IMR-90 (cell line): Measurements from ENCODE around the gene KLHL25. TPM values are rescaled to one million over a fixed set of nuclear protein-coding genes. Genes with fewer than 3 reads are reported as not detected.

ENCODE experiments used
- ATAC-seq: fragments of 200-7000 bp; cut with Tn5 transposase; 2 replicates; pipeline ENCODE4 v1.9.1; 2020; ENCODE audit warnings: low read depth, mild to moderate bottlenecking, moderate library complexity
- BruUV-seq: library from RNA; stranded (reverse); fragments of 400-500 nt; replicated peaks from 2 replicates; lab custom pipeline; 2021; lab: Mats Ljungman, UMichigan
- CTCF ChIA-PET: fragments of 300-600 bp; formaldehyde crosslinking; extraction: SDS; loops from one replicate; lab custom pipeline; 2021; ENCODE audit warnings: antibody characterized with exemption; lab: Yijun Ruan, JAX
- POLR2A ChIA-PET: fragments of 300-600 bp; sonication (Branson Sonifier 250); formaldehyde crosslinking; loops from one replicate; lab custom pipeline; 2022; ENCODE audit warnings: antibody characterized with exemption; ENCODE audit not compliant: unreplicated experiment; lab: Charles Lee
- DNase-seq: peaks from one replicate; pipeline ENCODE4 v3.0.0; 2013
- H2AFZ ChIP-seq: replicated peaks from 2 replicates; pipeline ENCODE3; 2013; ENCODE audit warnings: low read length, mild to moderate bottlenecking; ENCODE audit not compliant: poor library complexity
- H2AK5ac ChIP-seq: 2 replicates; pipeline ENCODE4 v1.6.1; 2013; ENCODE audit warnings: low read depth, low read length, inconsistent platforms
- H2AK9ac ChIP-seq: replicated peaks from 2 replicates; pipeline ENCODE3; 2013; ENCODE audit warnings: mild to moderate bottlenecking, low read depth, low read length, moderate library complexity; ENCODE audit not compliant: poor library complexity
- H2BK120ac ChIP-seq: 2 replicates; pipeline ENCODE4 v1.6.1; 2013; ENCODE audit warnings: low read depth, low read length, inconsistent platforms
- H2BK15ac ChIP-seq: 3 replicates; pipeline ENCODE4 v1.6.1; 2013; ENCODE audit warnings: low read depth, low read length, inconsistent platforms
- H2BK20ac ChIP-seq: 2 replicates; pipeline ENCODE4 v1.6.1; 2013; ENCODE audit warnings: low read depth, mild to moderate bottlenecking, inconsistent platforms, low read length, moderate library complexity
- H2BK5ac ChIP-seq: 2 replicates; pipeline ENCODE4 v1.6.1; 2013; ENCODE audit warnings: mild to moderate bottlenecking, low read depth, low read length, inconsistent platforms; ENCODE audit not compliant: poor library complexity, severe bottlenecking
- H3K14ac ChIP-seq: replicated peaks from 2 replicates; pipeline ENCODE4 v1.6.1; 2013; ENCODE audit warnings: low read depth, low read length, inconsistent platforms
- H3K18ac ChIP-seq: 2 replicates; pipeline ENCODE4 v1.6.1; 2013; ENCODE audit warnings: low read depth, low read length, control low read depth
- H3K23ac ChIP-seq: 2 replicates; pipeline ENCODE4 v1.6.1; 2013; ENCODE audit warnings: low read depth, low read length, inconsistent platforms
- H3K27ac ChIP-seq: 2 replicates; pipeline ENCODE4 v1.5.1; 2013; ENCODE audit warnings: mild to moderate bottlenecking, control low read depth, low read length; ENCODE audit not compliant: insufficient read depth
- H3K27me3 ChIP-seq: 2 replicates; pipeline ENCODE4 v1.6.1; 2013; ENCODE audit warnings: low read length; ENCODE audit not compliant: control insufficient read depth, insufficient read depth
- H3K36me3 ChIP-seq: 2 replicates; pipeline ENCODE4 v1.6.1; 2013; ENCODE audit warnings: low read length, mixed read lengths; ENCODE audit not compliant: control insufficient read depth, insufficient read depth
- H3K4ac ChIP-seq: 2 replicates; pipeline ENCODE4 v1.6.1; 2013; ENCODE audit warnings: low read depth, low read length, inconsistent platforms
- H3K4me1 ChIP-seq: 2 replicates; pipeline ENCODE4 v1.6.1; 2013; ENCODE audit warnings: low read length, mixed read lengths; ENCODE audit not compliant: control insufficient read depth, insufficient read depth
- H3K4me2 ChIP-seq: 2 replicates; pipeline ENCODE4 v1.6.1; 2013; ENCODE audit warnings: low read depth, mild to moderate bottlenecking, control low read depth, low read length, moderate library complexity
- H3K4me3 ChIP-seq: 2 replicates; pipeline ENCODE4 v1.5.1; 2013; ENCODE audit warnings: low read depth, mild to moderate bottlenecking, control low read depth, low read length, moderate library complexity; ENCODE audit not compliant: insufficient read depth
- H3K56ac ChIP-seq: 2 replicates; pipeline ENCODE4 v1.6.1; 2013; ENCODE audit warnings: low read length, inconsistent platforms; ENCODE audit not compliant: insufficient read depth; ENCODE audit errors: extremely low read depth
- H3K79me1 ChIP-seq, 2 experiments: 2 replicates each; pipeline ENCODE4 v1.6.1; 2013; ENCODE audit warnings: low read length in 2 of 2, inconsistent platforms in 1 of 2, low read depth in 1 of 2
- H3K9ac ChIP-seq: 2 replicates; pipeline ENCODE4 v1.6.1; 2013; ENCODE audit warnings: low read depth, low read length, control low read depth
- H3K9me1 ChIP-seq: 2 replicates; pipeline ENCODE4 v1.6.1; 2013; ENCODE audit warnings: low read length, inconsistent platforms; ENCODE audit not compliant: insufficient read depth
- H3K9me3 ChIP-seq: 2 replicates; pipeline ENCODE4 v1.6.1; 2013; ENCODE audit warnings: low read length; ENCODE audit not compliant: control insufficient read depth, insufficient read depth
- H4K20me1 ChIP-seq: 2 replicates; pipeline ENCODE4 v1.6.1; 2013; ENCODE audit warnings: low read length, inconsistent platforms; ENCODE audit not compliant: insufficient read depth
- H4K5ac ChIP-seq: 2 replicates; pipeline ENCODE4 v1.6.1; 2013; ENCODE audit warnings: mild to moderate bottlenecking, low read depth, low read length, control low read depth
- H4K8ac ChIP-seq, 2 experiments: 2 replicates each; pipeline ENCODE4 v1.6.1; 2013; ENCODE audit warnings: low read depth in 2 of 2, low read length in 2 of 2, control low read depth in 1 of 2, inconsistent platforms in 1 of 2
- H4K91ac ChIP-seq: 2 replicates; pipeline ENCODE4 v1.6.1; 2013; ENCODE audit warnings: low read depth, low read length, inconsistent platforms; ENCODE audit not compliant: insufficient read depth
- BHLHE40 ChIP-seq: fragments of 150-350 bp; IDR thresholded peaks from 2 replicates; pipeline ENCODE4 v1.6.1; 2016; ENCODE audit warnings: mild to moderate bottlenecking, low read depth, low read length
- CEBPB ChIP-seq: IDR thresholded peaks from 2 replicates; pipeline ENCODE4 v1.6.1; 2012; ENCODE audit warnings: low read depth, low read length, improper control_type of control experiment
- CHD1 ChIP-seq: IDR thresholded peaks from 2 replicates; pipeline ENCODE4 v1.6.1; 2012; ENCODE audit warnings: low read depth, low read length, improper control_type of control experiment
- CTCF ChIP-seq: conservative IDR thresholded peaks from 2 replicates; pipeline ENCODE4 v1.5.1; 2012; ENCODE audit warnings: mild to moderate bottlenecking, low read depth, low read length, improper control_type of control experiment
- ELK1 ChIP-seq: fragments of 150-350 bp; IDR thresholded peaks from 2 replicates; pipeline ENCODE4 v1.6.1; 2016; ENCODE audit warnings: low read depth, mild to moderate bottlenecking, low read length, moderate library complexity, borderline replicate concordance
- FOS ChIP-seq: fragments of 150-350 bp; IDR thresholded peaks from 2 replicates; pipeline ENCODE4 v1.6.1; 2016; ENCODE audit warnings: low read depth, low read length
- MAFK ChIP-seq: IDR thresholded peaks from 2 replicates; pipeline ENCODE4 v1.6.1; 2012; ENCODE audit warnings: low read depth, low read length, improper control_type of control experiment
- MXI1 ChIP-seq: IDR thresholded peaks from 2 replicates; pipeline ENCODE4 v1.6.1; 2012; ENCODE audit warnings: low read depth, mild to moderate bottlenecking, low read length, moderate library complexity, borderline replicate concordance
- NFE2L2 ChIP-seq: fragments of 150-350 bp; IDR thresholded peaks from 2 replicates; pipeline ENCODE4 v1.6.1; 2016; ENCODE audit warnings: low read depth, mild to moderate bottlenecking, low read length
- POLR2A ChIP-seq: IDR thresholded peaks from 2 replicates; pipeline ENCODE4 v1.6.1; 2012; ENCODE audit warnings: mild to moderate bottlenecking, low read depth, low read length
- RAD21 ChIP-seq: IDR thresholded peaks from 2 replicates; pipeline ENCODE4 v1.6.1; 2012; ENCODE audit warnings: low read length, improper control_type of control experiment
- RCOR1 ChIP-seq: IDR thresholded peaks from 2 replicates; pipeline ENCODE4 v1.6.1; 2012; ENCODE audit warnings: mild to moderate bottlenecking, low read length, improper control_type of control experiment; ENCODE audit not compliant: insufficient replicate concordance
- RFX5 ChIP-seq: IDR thresholded peaks from 2 replicates; pipeline ENCODE4 v1.8.0; 2012; ENCODE audit warnings: low read depth, mild to moderate bottlenecking, low read length, moderate library complexity
- SMC3 ChIP-seq: fragments of 150-350 bp; IDR thresholded peaks from 2 replicates; pipeline ENCODE4 v1.6.1; 2016; ENCODE audit warnings: low read depth, mild to moderate bottlenecking, antibody characterized with exemption, low read length, moderate library complexity
- WGBS, 2 experiments: methylation state at CpG; one replicate each; pipeline versions ENCODE4 v1.1.5 to v1.1.7; 2013; ENCODE audit warnings: missing lambda C conversion rate in 2 of 2; ENCODE audit not compliant: insufficient read length in 1 of 2; ENCODE audit errors: extremely low coverage in 2 of 2; 5-methylcytosine and 5-hydroxymethylcytosine counted together
- dilution Hi-C: fragments of 300-500 bp; cut with HindIII; formaldehyde crosslinking; loops from one replicate; pipeline ENCODE4 v1.14.3; 2018; ENCODE audit warnings: low sequenced_read_pairs; ENCODE audit not compliant: unreplicated experiment
- in situ Hi-C: fragments of 300-500 bp; cut with MboI; formaldehyde crosslinking; loops from 3 replicates; pipeline ENCODE4 v1.14.3; 2019; ENCODE audit warnings: low sequenced_read_pairs, inconsistent platforms, mixed read lengths
- intact Hi-C: fragments of 100-400 bp; cut with micrococcal nuclease; formaldehyde crosslinking; loops from 2 replicates; pipeline ENCODE4 v1.10.0; 2022
- polyA plus RNA-seq, 3 experiments: library from polyadenylated mRNA; depleted of rRNA; stranded (reverse); fragments of >200 nt; gene quantifications; 2 replicates each; pipeline ENCODE4 v1.2.3, GENCODE V29; 2012; ENCODE audit warnings: low replicate concordance in 1 of 3
- total RNA-seq: library from RNA; depleted of rRNA; stranded (reverse); fragments of >200 nt; gene quantifications from 2 replicates; pipeline ENCODE4 v1.2.3, GENCODE V29; 2012
- TF ChIP-seq, protein P1 (sequence below): fragments of 150-350 bp; IDR thresholded peaks from 2 replicates; pipeline ENCODE4 v1.6.1; 2017; ENCODE audit warnings: mild to moderate bottlenecking, antibody characterized with exemption, low read length, low read depth

The KLHL25 gene
- total and polyA plus RNA-seq, 2 of the 4 experiments (the other 2 are of a cell fraction): 2.7 to 5.6 TPM

GRCh38 chr15:85711580-85712192, 83.0 kb downstream of the KLHL25 start:
- H3K9ac ChIP-seq: no peak overlapping the region
- H4K5ac ChIP-seq: no peak overlapping the region
- no peak overlapping the region for H2AK5ac ChIP-seq
- dilution Hi-C loops: no loop called here
- H3K27ac ChIP-seq: no peak overlapping the region
- no peak overlapping the region for H2BK20ac ChIP-seq
- WGBS, 2 experiments: 88% methylated on average over 6 of the region's 7 CpGs; no CpG with 5 or more reads in 1 of the 2 experiments
- intact Hi-C loops: no loop called here
- H4K8ac ChIP-seq: no peak overlapping the region; a peak in 1 of 4 replicates
- H2BK15ac ChIP-seq: no peak overlapping the region
- ChIA-PET CTCF (interaction anchor here (0.9 kb wide), 1 partner anchor 113 kb away, joined by 3 read pairs; no protein-coding TSS in a partner anchor), POLR2A (no interaction called here)
- ATAC-seq (no peak), DNase-seq (peak; percentile 41)
- peaks cover 7% of the 10 kb centered on the region for H3K36me3 ChIP-seq
- H3K79me1 ChIP-seq: peaks cover 11 to 26% of the 10 kb centered on the region in 2 experiments
- no peak overlapping the region for H2AFZ ChIP-seq
- peaks cover 7% of the 10 kb centered on the region for H3K4me1 ChIP-seq
- in situ Hi-C loops: no loop called here
- peaks cover 17% of the 10 kb centered on the region for H3K9me1 ChIP-seq
- no peak overlapping the region for H2BK5ac ChIP-seq
- TF ChIP-seq CTCF (no peak), NFE2L2 (no peak), RAD21 (no peak), CEBPB (no peak), FOS (no peak), MXI1 (no peak), SMC3 (no peak), POLR2A (no peak), CHD1 (no peak), ELK1 (no peak), BHLHE40 (no peak), MAFK (no peak), RCOR1 (no peak), RFX5 (no peak)
- TF ChIP-seq, protein P1, sequence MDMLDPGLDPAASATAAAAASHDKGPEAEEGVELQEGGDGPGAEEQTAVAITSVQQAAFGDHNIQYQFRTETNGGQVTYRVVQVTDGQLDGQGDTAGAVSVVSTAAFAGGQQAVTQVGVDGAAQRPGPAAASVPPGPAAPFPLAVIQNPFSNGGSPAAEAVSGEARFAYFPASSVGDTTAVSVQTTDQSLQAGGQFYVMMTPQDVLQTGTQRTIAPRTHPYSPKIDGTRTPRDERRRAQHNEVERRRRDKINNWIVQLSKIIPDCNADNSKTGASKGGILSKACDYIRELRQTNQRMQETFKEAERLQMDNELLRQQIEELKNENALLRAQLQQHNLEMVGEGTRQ: no peak
- no peak overlapping the region for H2BK120ac ChIP-seq
- H3K4ac ChIP-seq: no peak overlapping the region
- H3K4me3 ChIP-seq: no peak overlapping the region
- no peaks in the 10 kb centered on the region for H3K27me3 ChIP-seq
- BruUV-seq: no TSS peak
- H3K18ac ChIP-seq: no peak overlapping the region
- no peak overlapping the region for H3K4me2 ChIP-seq
- no peaks in the 10 kb centered on the region for H3K9me3 ChIP-seq
- no peak overlapping the region for H2AK9ac ChIP-seq
- no peak overlapping the region for H4K91ac ChIP-seq
- no peak overlapping the region for H3K14ac ChIP-seq
- H3K56ac ChIP-seq: no peak overlapping the region
- no peaks in the 10 kb centered on the region for H4K20me1 ChIP-seq
- H3K23ac ChIP-seq: no peak overlapping the region
